Endothelial cell (in vitro differentiated cells): Measurements from ENCODE around the gene LMOD1. TPM values are rescaled to one million over a fixed set of nuclear protein-coding genes. Genes with fewer than 3 reads are reported as not detected.

Source experiments
- DNase-seq: peaks from one replicate; pipeline ENCODE4 v3.0.0; 2021; ENCODE audit warnings: low spot score
- H3K27ac Mint-ChIP-seq: one replicate; pipeline ENCODE4 v1.8.0; 2021; ENCODE audit warnings: mixed read lengths, inconsistent platforms; ENCODE audit not compliant: unreplicated experiment
- H3K27me3 Mint-ChIP-seq: one replicate; pipeline ENCODE4 v1.8.0; 2021; ENCODE audit warnings: mild to moderate bottlenecking, moderate library complexity, mixed read lengths, inconsistent platforms; ENCODE audit not compliant: unreplicated experiment
- H3K36me3 Mint-ChIP-seq: one replicate; pipeline ENCODE4 v1.8.0; 2021; ENCODE audit warnings: mild to moderate bottlenecking, low read depth, mixed read lengths, inconsistent platforms; ENCODE audit not compliant: unreplicated experiment
- H3K4me1 Mint-ChIP-seq: one replicate; pipeline ENCODE4 v1.8.0; 2021; ENCODE audit warnings: mild to moderate bottlenecking, mixed read lengths, inconsistent platforms; ENCODE audit not compliant: unreplicated experiment
- H3K4me3 Mint-ChIP-seq: one replicate; pipeline ENCODE4 v1.8.0; 2021; ENCODE audit warnings: mild to moderate bottlenecking, mixed read lengths, inconsistent platforms; ENCODE audit not compliant: unreplicated experiment
- H3K9me3 Mint-ChIP-seq: one replicate; pipeline ENCODE4 v1.8.0; 2021; ENCODE audit warnings: mixed read lengths, inconsistent platforms; ENCODE audit not compliant: unreplicated experiment
- long read RNA-seq: library from polyadenylated mRNA; unstranded; transcript quantifications from one replicate; pipeline ENCODE4 v2.0.0, GENCODE V29; 2020; ENCODE audit not compliant: unreplicated experiment
- total RNA-seq: library from RNA; stranded (reverse); fragmentation: NEBNext Ultra II Directional; extraction: Animal tissue kit (Norgen Biotek cat#: 25700); gene quantifications from one replicate; pipeline ENCODE4 v1.2.1, GENCODE V29; 2021; ENCODE audit not compliant: unreplicated experiment
- TF ChIP-seq, protein P1 (sequence below): fragments of 200-600 bp; sonication (generic); IDR thresholded peaks from one replicate; pipeline ENCODE4 v1.5.0; 2021; ENCODE audit warnings: antibody characterized with exemption; ENCODE audit not compliant: unreplicated experiment

LMOD1 gene
- total RNA-seq = not detected
- long read RNA-seq = 0 reads

DNA sequence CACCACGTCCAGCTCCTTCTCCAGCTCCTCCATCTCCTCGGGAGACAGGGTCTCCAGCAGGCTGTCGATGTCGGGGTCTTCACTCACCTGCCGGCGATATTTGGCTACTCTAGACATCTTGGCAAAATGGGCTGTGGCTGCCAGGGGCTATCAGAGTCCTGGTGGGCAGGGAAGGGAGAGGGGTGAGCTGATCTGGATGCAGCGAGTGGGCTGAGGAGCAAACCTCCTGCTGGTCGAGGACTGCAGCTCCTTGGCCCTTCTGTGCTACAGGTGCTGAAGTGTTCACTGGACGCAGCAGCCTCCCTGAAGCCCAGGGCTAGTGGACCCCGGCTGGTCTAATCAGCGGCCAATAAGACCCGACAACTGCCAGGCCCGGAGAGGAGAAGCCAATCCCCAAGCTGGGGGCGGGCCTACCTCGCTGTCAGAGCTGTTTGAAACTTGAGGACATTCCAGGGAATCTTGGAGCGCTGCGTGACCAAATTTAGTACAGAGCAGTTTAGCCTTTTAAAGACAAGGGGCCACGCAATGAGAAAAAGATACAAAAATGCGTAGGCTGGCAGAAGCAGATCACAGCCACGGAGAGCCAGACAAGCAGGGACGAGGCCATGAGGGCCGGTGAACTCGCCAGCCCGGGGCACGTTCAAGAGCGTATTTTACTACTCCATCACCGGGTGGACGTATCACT is at the start of gene LMOD1:
TSS of gene LMOD1 (minus strand) at position 325 of the 685 bp plus-strand sequence. CDS start at position 117, 208 bp downstream.
- peaks cover 15% of the 10 kb centered on the region for H3K27me3 Mint-ChIP-seq
- peaks cover 25% of the 10 kb centered on the region for H3K4me1 Mint-ChIP-seq
- H3K9me3 Mint-ChIP-seq = no peaks in the 10 kb centered on the region
- DNase-seq = peak; percentile 72
- TF ChIP-seq, protein P1, sequence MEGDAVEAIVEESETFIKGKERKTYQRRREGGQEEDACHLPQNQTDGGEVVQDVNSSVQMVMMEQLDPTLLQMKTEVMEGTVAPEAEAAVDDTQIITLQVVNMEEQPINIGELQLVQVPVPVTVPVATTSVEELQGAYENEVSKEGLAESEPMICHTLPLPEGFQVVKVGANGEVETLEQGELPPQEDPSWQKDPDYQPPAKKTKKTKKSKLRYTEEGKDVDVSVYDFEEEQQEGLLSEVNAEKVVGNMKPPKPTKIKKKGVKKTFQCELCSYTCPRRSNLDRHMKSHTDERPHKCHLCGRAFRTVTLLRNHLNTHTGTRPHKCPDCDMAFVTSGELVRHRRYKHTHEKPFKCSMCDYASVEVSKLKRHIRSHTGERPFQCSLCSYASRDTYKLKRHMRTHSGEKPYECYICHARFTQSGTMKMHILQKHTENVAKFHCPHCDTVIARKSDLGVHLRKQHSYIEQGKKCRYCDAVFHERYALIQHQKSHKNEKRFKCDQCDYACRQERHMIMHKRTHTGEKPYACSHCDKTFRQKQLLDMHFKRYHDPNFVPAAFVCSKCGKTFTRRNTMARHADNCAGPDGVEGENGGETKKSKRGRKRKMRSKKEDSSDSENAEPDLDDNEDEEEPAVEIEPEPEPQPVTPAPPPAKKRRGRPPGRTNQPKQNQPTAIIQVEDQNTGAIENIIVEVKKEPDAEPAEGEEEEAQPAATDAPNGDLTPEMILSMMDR = no peak
- no peaks in the 10 kb centered on the region for H3K36me3 Mint-ChIP-seq
- peak within 1 kb of the TSS; percentile 50 for H3K27ac Mint-ChIP-seq
- peak within 1 kb of the TSS; percentile 90 for H3K4me3 Mint-ChIP-seq

GRCh38 chr1:201990427-201990826 is 44.1 kb upstream of the LMOD1 start:
- H3K36me3 Mint-ChIP-seq = peaks cover 36% of the 10 kb centered on the region
- no peak for DNase-seq
- H3K27me3 Mint-ChIP-seq = peaks cover 6% of the 10 kb centered on the region
- H3K4me1 Mint-ChIP-seq = peaks cover 11% of the 10 kb centered on the region
- H3K27ac Mint-ChIP-seq = no peak overlapping the region
- H3K9me3 Mint-ChIP-seq = no peaks in the 10 kb centered on the region
- TF ChIP-seq, protein P1 = no peak
- H3K4me3 Mint-ChIP-seq = no peak overlapping the region

DNA sequence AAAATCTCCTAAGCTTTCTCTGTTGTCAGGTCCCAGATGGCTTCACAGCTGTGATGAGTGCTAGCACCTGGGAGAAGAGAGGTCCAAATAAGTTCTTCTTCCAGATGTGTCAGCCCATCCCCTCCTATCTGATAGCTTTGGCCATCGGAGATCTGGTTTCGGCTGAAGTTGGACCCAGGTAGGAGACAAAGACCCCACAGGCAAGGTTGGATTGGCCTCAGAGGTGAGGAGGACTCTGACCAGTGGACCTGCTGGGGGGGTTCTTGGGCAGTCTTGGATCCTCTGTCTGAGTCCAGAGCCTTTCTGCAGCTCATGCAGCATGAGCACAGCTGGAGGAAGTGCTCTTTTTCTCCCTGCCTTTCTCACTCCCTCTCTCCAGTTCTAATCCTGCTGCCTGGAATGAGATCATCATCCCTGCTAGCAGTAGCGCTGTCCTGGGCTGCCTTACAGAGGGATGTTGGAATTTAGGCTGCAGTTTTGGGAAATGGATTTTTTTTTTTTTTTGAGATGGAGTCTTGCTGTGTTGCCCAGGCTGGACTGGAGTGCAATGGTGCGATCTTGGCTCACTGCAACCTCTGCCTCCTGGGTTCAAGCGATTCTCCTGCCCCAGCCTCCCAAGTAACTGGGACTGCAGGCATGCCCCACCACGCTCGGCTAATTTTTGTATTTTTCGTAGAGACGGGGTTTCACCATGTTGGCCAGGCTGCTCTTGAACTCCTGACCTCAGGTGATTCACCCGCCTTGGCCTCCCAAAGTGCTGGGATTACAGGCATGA is 43.2 kb upstream of the LMOD1 start:
- TF ChIP-seq, protein P1 = no peak

DNA sequence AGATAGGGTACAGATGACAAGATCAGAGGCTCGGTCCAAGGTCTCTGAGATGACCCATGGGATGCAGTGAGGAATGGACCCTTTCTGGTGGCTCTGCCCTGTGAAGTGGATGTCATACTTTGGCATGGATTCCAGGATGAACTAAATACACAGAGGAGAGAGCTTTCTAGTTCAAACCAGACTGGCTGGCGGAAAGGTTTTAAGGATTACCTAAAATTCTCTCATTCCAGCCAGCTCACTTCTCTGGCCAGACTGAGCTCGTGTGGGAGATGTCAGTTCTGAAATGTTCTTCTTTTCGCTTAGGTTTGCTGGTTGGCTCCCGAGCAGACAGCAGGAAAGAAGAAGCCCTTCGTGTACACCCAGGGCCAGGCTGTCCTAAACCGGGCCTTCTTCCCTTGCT is 42.3 kb upstream of the LMOD1 start:
- TF ChIP-seq, protein P1 = no peak
- DNase-seq = no peak
- H3K27ac Mint-ChIP-seq = no peak overlapping the region
- H3K4me3 Mint-ChIP-seq = no peak overlapping the region
- peaks cover under 1% of the 10 kb centered on the region for H3K27me3 Mint-ChIP-seq
- H3K4me1 Mint-ChIP-seq = peaks cover 10% of the 10 kb centered on the region
- H3K9me3 Mint-ChIP-seq = no peaks in the 10 kb centered on the region
- H3K36me3 Mint-ChIP-seq = peaks cover 27% of the 10 kb centered on the region

More for the DNA sequence above, 43.2 kb upstream of the LMOD1 start:
- no peak for DNase-seq
- peak overlapping the region; percentile 11 for H3K4me3 Mint-ChIP-seq
- peaks cover 36% of the 10 kb centered on the region for H3K36me3 Mint-ChIP-seq
- no peak overlapping the region for H3K27ac Mint-ChIP-seq
- no peaks in the 10 kb centered on the region for H3K9me3 Mint-ChIP-seq
- H3K4me1 Mint-ChIP-seq = peaks cover 11% of the 10 kb centered on the region
- H3K27me3 Mint-ChIP-seq = peaks cover 6% of the 10 kb centered on the region

DNA sequence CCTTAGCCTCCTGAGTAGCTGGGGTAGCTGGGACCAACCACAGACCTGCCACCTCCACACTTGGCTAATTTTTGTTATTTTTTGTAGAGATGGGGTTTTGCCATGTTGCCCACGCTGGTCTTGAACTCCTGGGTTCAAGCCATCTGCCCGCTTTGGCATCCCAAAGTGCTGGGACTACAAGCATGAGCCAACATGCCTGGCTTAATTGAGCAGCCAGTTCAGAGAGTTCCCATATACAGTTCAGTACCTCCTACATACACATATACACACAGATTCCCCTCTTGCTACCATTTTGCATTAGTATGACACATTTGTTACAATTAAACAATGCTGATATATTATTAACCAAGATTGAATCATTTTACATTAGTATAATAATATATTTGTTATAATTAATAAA is 39.0 kb upstream of the LMOD1 start:
- TF ChIP-seq, protein P1 = no peak
- Mint-ChIP-seq H3K27ac (no peak overlapping the region), H3K4me3 (no peak overlapping the region), H3K9me3 (no peaks in the 10 kb centered on the region), H3K4me1 (peaks cover 22% of the 10 kb centered on the region), H3K27me3 (peaks cover 4% of the 10 kb centered on the region), H3K36me3 (peaks cover 13% of the 10 kb centered on the region)
- DNase-seq = no peak
